ENCODE results near the gene MRPL18.
"Not testable (repeated sequence)": the region's sequence is repeated elsewhere in the genome, so short reads cannot be mapped to it uniquely, and the experiment has no call there.

Gene MRPL18

GRCh38 chr6:159790149-159790955, at the start of gene MRPL18:
TSS of gene MRPL18 (plus strand) at chr6:159790467. CDS start at chr6:159790588, 121 bp downstream.
- DNase-seq (ENCODE audit: low read depth), result peak; percentile 83

GRCh38 chr6:159742165-159742564, 48.1 kb upstream of the MRPL18 start:
- DNase-seq (ENCODE audit: low read depth), result no peak

- DNase-seq (ENCODE audit: low read depth), result no peak
Observed at GRCh38 chr6:159745081-159745480, 45.2 kb upstream of the MRPL18 start.

DNA sequence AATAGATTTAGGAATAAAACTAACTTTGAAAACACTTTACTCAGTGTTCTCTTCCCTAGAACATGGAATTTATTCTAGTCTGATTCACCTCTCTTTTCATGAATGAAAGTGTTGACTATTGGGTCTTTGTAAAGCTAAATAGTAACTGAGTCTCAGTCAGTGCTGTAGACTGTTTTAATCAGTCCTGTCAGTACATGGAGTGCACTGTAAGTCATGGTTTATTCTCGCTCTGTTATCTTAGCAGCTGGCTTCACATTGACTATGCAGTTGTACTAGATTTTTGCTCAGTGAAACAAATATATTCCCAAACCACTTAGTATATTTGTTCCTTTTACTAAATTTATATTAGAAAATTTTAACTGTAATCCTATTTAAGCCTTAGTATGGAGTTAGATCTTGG, 43.5 kb upstream of the MRPL18 start:
- no peak for DNase-seq (ENCODE audit: low read depth)

- not testable (repeated sequence) for DNase-seq (ENCODE audit: low read depth)
Observed at GRCh38 chr6:159748127-159748526, 42.1 kb upstream of the MRPL18 start.

GRCh38 chr6:159751448-159751847, 38.8 kb upstream of the MRPL18 start:
- no peak for DNase-seq (ENCODE audit: low read depth)

- DNase-seq (ENCODE audit: low read depth), result no peak
Observed at GRCh38 chr6:159753081-159753872, 37.0 kb upstream of the MRPL18 start.

- DNase-seq (ENCODE audit: low read depth), result no peak
Observed at GRCh38 chr6:159754401-159754800, 35.9 kb upstream of the MRPL18 start.

GRCh38 chr6:159754959-159755914, 35.0 kb upstream of the MRPL18 start:
- no peak for DNase-seq (ENCODE audit: low read depth)

DNA sequence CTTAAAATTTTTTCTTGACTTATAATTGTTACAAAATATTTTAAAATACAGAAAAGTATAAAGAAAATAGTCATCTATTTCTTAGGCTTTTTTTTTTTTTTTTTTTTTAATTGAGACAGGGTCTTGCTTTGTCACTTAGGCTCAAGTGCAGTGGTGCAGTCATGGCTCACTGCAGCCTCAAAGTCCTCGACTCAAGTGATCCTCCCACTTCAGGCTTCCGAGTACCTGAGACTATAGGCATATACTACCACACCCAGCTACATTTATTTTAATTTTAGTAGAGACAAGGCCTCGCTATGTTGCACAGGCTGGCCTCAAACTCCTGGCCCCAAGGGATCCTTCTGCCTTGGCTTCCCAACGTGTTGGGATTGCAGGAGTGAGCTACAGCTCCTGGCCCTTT, 33.8 kb upstream of the MRPL18 start:
- no peak for DNase-seq (ENCODE audit: low read depth)

DNA sequence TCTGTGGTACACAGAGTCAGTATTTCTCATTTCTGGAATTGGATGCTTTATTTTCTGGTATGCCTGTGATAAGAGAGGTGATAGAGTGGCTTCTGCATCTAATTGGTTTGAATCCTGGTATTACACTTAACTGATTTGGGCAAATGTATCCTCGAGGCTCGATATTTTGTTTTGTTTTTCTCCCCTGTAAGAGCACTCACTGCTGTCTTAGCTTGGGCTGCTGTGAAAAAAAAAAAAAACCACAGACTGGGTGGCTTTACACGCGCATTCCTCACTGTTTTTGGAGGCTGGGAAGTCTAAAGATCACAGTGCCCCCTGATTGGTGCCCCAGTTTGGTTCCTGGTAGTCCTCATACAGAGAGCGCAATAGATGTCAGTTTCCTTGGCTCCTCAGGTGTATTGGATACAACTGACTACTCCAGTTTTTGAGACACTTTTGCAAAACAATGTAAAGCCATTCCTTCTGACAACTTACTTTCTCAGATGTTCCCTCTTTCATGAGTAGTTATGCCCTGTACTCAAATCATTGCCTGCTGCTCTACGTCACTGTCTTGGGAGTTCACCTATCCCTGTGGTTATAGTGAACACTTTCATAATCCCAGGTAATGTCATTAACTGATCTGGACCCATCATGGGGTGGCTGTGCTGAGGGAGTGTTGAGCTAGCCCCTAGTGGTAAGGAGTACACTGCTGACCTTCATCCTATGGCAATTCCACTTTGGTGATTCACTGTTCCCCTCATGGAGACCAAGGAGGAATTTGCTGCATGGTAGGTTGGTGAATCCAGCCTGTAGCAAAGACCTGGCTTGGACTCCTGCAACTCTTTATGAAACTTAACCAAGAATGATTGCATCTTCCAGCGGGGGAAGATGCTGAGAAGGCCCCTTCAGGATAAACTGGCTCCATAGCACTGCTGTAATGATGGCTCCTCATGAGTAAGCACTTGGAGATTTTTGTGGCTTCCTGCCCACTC, 32.0 kb upstream of the MRPL18 start:
- no peak for DNase-seq (ENCODE audit: low read depth)

DNA sequence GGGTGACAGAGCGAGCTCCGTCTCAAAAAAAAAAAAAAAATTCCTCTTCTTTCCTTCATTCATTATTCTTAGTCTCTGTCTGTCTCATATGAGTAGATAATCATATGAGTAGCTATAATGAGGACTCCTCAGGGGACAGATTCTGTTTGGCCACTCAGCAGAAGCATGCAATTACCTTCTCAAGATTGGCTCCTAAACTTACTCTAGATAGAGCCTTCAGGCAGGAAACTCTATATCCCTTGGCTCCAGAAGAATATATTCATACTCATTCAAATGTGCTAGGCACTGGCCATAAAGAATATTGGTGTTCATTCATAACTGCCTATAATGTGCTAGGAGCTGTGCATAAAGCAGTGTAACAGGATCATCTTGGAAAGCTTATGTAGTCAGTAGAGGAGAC, 30.6 kb upstream of the MRPL18 start:
- no peak for DNase-seq (ENCODE audit: low read depth)

- no peak for DNase-seq (ENCODE audit: low read depth)
Observed at GRCh38 chr6:159760602-159761057, 29.6 kb upstream of the MRPL18 start.

DNA sequence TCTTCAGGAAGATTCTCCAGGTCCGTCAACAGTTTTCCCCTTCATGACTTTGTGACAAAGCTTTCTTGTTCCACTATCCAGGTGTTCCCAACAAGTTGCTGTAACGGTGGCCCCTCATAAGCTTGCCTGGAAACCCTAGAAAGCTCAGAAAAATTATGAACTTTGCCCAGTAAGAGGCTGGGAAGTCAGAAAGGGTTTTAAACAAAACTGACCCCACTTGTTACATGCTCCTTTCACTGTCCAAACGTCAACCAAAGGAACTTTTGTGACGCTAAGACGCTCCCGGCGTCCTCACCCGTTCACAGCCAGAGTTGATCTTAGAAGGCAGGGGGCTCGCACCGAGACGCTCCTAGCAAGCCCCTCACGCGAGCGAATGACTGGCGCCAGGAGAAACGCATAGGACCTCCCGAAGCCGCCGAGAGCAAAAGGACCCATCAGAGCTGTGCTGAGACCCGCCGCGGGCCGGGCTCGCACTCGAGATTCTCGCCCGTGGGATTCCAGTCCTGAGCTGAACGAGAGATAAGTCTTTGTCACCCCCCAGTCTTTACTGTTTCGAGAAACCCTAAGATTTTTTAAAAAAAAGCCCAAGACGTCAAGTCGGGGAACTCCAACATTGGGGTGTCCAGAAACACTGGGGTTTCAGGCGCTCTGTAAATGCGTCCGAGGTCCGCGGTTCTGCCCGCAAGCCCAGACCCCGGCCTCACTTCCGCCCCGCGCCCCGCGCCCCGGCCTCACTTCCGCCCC, 29.0 kb upstream of the MRPL18 start:
- peak; percentile 16 for DNase-seq (ENCODE audit: low read depth)

DNA sequence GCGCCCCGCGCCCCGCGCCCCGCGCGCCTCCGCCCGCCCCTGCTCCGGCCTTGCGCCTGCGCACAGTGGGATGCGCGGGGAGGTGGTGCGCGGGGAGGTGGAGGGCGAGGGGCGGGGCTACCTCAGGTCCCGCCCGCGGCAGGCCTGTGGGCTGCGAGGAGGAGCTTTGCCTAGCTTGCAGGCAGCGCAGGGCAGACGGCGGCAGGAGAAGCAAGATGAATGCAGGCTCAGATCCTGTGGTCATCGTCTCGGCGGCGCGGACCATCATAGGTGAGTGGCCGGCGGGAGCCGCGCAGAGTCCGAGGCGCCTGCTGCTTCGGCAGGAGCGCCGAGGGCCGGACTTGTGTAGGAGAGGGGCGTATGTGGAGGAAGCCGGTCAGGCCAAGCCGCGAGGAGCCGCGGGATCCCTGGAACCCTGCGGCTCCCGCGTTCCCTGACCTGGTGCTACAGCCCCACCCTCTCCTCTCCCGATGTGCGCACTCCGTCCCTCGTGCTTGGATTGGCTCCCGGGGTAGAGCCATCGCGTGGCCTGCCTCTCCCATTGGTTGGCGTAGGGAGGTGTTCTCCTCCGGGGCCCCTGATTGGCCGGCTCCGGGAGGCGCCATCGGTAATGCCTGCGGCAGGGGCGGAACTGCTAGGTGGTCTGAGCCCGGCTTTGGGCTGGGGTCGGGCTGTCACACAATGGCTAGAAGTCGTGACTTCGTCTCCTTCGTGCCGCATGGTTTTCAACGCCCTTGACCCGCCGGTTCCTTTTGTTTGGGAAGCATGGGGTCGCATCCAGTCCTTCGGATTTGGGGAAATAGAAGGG, 28.2 kb upstream of the MRPL18 start, which contains the start of gene ACAT2:
ACAT2 (plus strand) TSS at position 173 of the 808 bp plus-strand sequence; CDS start at position 216, 43 bp downstream.
- peak; percentile 87 for DNase-seq (ENCODE audit: low read depth)

- DNase-seq (ENCODE audit: low read depth), result no peak
Observed at GRCh38 chr6:159762681-159763293, 27.5 kb upstream of the MRPL18 start.

DNA sequence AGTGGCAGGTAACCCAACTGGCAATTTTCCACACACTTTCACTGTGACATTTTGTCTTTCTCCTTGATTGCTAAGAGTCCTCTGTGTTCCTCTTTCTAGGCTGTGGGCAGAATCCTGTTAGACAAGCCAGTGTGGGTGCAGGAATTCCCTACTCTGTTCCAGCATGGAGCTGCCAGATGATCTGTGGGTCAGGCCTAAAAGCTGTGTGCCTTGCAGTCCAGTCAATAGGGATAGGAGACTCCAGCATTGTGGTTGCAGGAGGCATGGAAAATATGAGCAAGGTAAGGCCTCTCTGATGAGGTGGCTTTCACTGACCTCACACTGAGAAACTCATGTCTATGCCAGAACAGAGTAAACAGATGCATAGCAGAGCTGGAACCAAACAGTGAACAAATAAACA, 23.4 kb upstream of the MRPL18 start:
- DNase-seq (ENCODE audit: low read depth), result no peak

- no peak for DNase-seq (ENCODE audit: low read depth)
Observed at GRCh38 chr6:159769470-159769869, 20.8 kb upstream of the MRPL18 start.

DNA sequence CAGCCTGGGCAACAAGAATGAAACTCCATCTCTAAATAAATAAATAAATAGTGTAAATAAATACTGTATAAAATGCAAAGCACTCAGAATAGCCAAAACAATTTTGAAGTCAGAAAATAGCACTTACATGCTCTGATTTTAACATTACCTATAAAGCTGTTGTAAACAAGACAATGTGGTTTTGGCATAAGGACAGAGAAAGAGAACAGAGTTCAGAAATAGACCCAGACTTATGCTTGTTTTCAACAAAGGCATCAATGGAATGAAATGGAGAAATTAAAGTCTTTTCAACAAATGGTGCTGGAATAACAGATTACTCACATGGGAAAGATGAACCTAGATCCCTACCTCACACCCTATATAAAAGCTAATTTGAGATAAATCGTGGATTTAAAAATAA, 18.1 kb upstream of the MRPL18 start:
- no peak for DNase-seq (ENCODE audit: low read depth)
